Lower leg skin (tissue), 3 donors: ENCODE measurements around the gene ZMYND8.

Experiments
- CTCF ChIP-seq, 3 donors: fragments of 450-650 bp; IDR thresholded peaks; one replicate each; pipeline ENCODE4 v1.5.1; 2016; ENCODE audit warnings: antibody characterized with exemption in 3 of 3, mild to moderate bottlenecking in 3 of 3, moderate library complexity in 2 of 3
- POLR2A ChIP-seq, 2 donors: fragments of 450-650 bp; IDR thresholded peaks; one replicate each; pipeline ENCODE4 v1.6.1; 2016 to 2017; ENCODE audit warnings: antibody characterized with exemption in 2 of 2, mild to moderate bottlenecking in 1 of 2, moderate library complexity in 1 of 2

GRCh38 chr20:47310729-47311128, 45.8 kb downstream of the ZMYND8 start:
- TF ChIP-seq POLR2A (IDR thresholded peaks at IDR 0.05) (no peak), CTCF (IDR thresholded peaks at IDR 0.05) (no peak)
